Mesenchymal stem cell (in vitro differentiated cells and primary cell): ENCODE results near the gene PPP1R15A.

ENCODE experiments used
- DNase-seq: peaks from one replicate; pipeline ENCODE4 v3.0.0-alpha.2; 2013
- H2AFZ ChIP-seq: one replicate; pipeline ENCODE4 v1.6.1; 2013; ENCODE audit warnings: low read depth, mild to moderate bottlenecking, control low read depth, inconsistent platforms, low read length, moderate library complexity
- H2AK5ac ChIP-seq: 2 replicates; pipeline ENCODE4 v1.6.1; 2013; ENCODE audit warnings: low read length, moderate library complexity, mild to moderate bottlenecking, inconsistent platforms; ENCODE audit not compliant: severe bottlenecking
- H2BK120ac ChIP-seq: one replicate; pipeline ENCODE4 v1.6.1; 2013; ENCODE audit warnings: low read depth, mild to moderate bottlenecking, inconsistent platforms, low read length, moderate library complexity
- H2BK12ac ChIP-seq, 2 experiments: one replicate each; pipeline ENCODE4 v1.6.1; 2013; ENCODE audit warnings: inconsistent platforms in 2 of 2, low read length in 2 of 2, mild to moderate bottlenecking in 2 of 2, moderate library complexity in 2 of 2, control low read depth in 1 of 2
- H2BK15ac ChIP-seq: one replicate; pipeline ENCODE4 v1.6.1; 2013; ENCODE audit warnings: mild to moderate bottlenecking, low read depth, inconsistent platforms; ENCODE audit not compliant: poor library complexity, severe bottlenecking
- H2BK5ac ChIP-seq: 2 replicates; pipeline ENCODE4 v1.6.1; 2013; ENCODE audit warnings: low read depth, mild to moderate bottlenecking, low read length, control low read depth, inconsistent platforms; ENCODE audit not compliant: poor library complexity, severe bottlenecking
- H3K14ac ChIP-seq, 2 experiments: one replicate each; pipeline ENCODE4 v1.6.1; 2013; ENCODE audit warnings: inconsistent platforms in 2 of 2, low read length in 2 of 2, control low read depth in 1 of 2, mild to moderate bottlenecking in 1 of 2, moderate library complexity in 1 of 2
- H3K18ac ChIP-seq, 2 experiments: one replicate each; pipeline ENCODE4 v1.6.1; 2013; ENCODE audit warnings: inconsistent platforms in 2 of 2, low read length in 2 of 2, control low read depth in 1 of 2, low read depth in 1 of 2, mild to moderate bottlenecking in 1 of 2
- H3K23ac ChIP-seq, 2 experiments: one replicate each; pipeline ENCODE4 v1.6.1; 2013; ENCODE audit warnings: inconsistent platforms in 2 of 2, low read length in 2 of 2, mild to moderate bottlenecking in 2 of 2, moderate library complexity in 2 of 2, control low read depth in 1 of 2
- H3K27ac ChIP-seq: 2 replicates; pipeline ENCODE4 v1.5.1; 2013; ENCODE audit warnings: mild to moderate bottlenecking, moderate library complexity, low read length, control low read depth, inconsistent platforms; ENCODE audit not compliant: poor library complexity, severe bottlenecking
- H3K27me3 ChIP-seq, 2 experiments: 2 replicates each; pipeline versions ENCODE4 v1.6.1 to v1.7.0; 2013; ENCODE audit warnings: low read length in 2 of 2, mild to moderate bottlenecking in 2 of 2, moderate library complexity in 2 of 2, control low read depth in 1 of 2, inconsistent platforms in 1 of 2; ENCODE audit not compliant: control insufficient read depth in 1 of 2, insufficient read depth in 1 of 2
- H3K36me3 ChIP-seq, 2 experiments: 2 replicates each; pipeline versions ENCODE4 v1.6.1 to v1.7.0; 2013; ENCODE audit warnings: low read length in 2 of 2, control low read depth in 1 of 2, inconsistent platforms in 1 of 2, low read depth in 1 of 2, mild to moderate bottlenecking in 1 of 2; ENCODE audit not compliant: insufficient read depth in 2 of 2, control insufficient read depth in 1 of 2
- H3K4ac ChIP-seq, 2 experiments: one replicate each; pipeline ENCODE4 v1.6.1; 2013; ENCODE audit warnings: inconsistent platforms in 2 of 2, low read length in 2 of 2, mild to moderate bottlenecking in 2 of 2, moderate library complexity in 2 of 2, control low read depth in 1 of 2, low read depth in 1 of 2
- H3K4me1 ChIP-seq: 2 replicates; pipeline ENCODE4 v1.6.1; 2013; ENCODE audit warnings: low read depth, low read length, control low read depth; ENCODE audit not compliant: control insufficient read depth, insufficient read depth
- H3K4me2 ChIP-seq: 2 replicates; pipeline ENCODE4 v1.6.1; 2013; ENCODE audit warnings: low read length, mild to moderate bottlenecking, inconsistent platforms; ENCODE audit not compliant: poor library complexity, severe bottlenecking
- H3K4me3 ChIP-seq, 2 experiments: 2 replicates each; pipeline versions ENCODE4 v1.5.1 to v1.7.0; 2013; ENCODE audit warnings: low read length in 2 of 2, mild to moderate bottlenecking in 2 of 2, control low read depth in 1 of 2, low read depth in 1 of 2; ENCODE audit not compliant: insufficient read depth in 1 of 2
- H3K79me1 ChIP-seq: replicated peaks from 2 replicates; pipeline ENCODE4 v1.6.1; 2013; ENCODE audit warnings: mild to moderate bottlenecking, control low read depth, low read length, inconsistent platforms; ENCODE audit not compliant: poor library complexity, severe bottlenecking
- H3K9ac ChIP-seq: 2 replicates; pipeline ENCODE4 v1.7.0; 2013; ENCODE audit warnings: mild to moderate bottlenecking, low read length, moderate library complexity
- H3K9me3 ChIP-seq: 2 replicates; pipeline ENCODE4 v1.7.0; 2013; ENCODE audit warnings: mild to moderate bottlenecking, low read length; ENCODE audit not compliant: control insufficient read depth
- H4K8ac ChIP-seq: one replicate; pipeline ENCODE4 v1.6.1; 2013; ENCODE audit warnings: inconsistent platforms, mild to moderate bottlenecking, low read length, moderate library complexity
- H4K91ac ChIP-seq: one replicate; pipeline ENCODE4 v1.6.1; 2013; ENCODE audit warnings: mild to moderate bottlenecking, low read length, inconsistent platforms
- WGBS: methylation state at CpG from one replicate; pipeline ENCODE4 v1.1.7; 2013; ENCODE audit warnings: mixed read lengths; 5-methylcytosine and 5-hydroxymethylcytosine counted together

The PPP1R15A gene

GRCh38 chr19:48913114-48913889 lies 41.1 kb downstream of the PPP1R15A start:
- Histone ChIP-seq H3K27me3 (no peaks in the 10 kb centered on the region), H3K27ac (no peak overlapping the region), H2BK5ac (no peak overlapping the region), H2AK5ac (no peak overlapping the region), H3K14ac (no peak overlapping the region), H3K23ac (peak overlapping the region in 1 of 2 experiments; percentile 26), H3K18ac (no peak overlapping the region), H3K4ac (no peak overlapping the region), H2BK120ac (no peak overlapping the region), H2BK15ac (no peak overlapping the region), H3K79me1 (peaks cover 12% of the 10 kb centered on the region), H4K91ac (no peak overlapping the region), H3K4me1 (no peaks in the 10 kb centered on the region), H3K9me3 (no peaks in the 10 kb centered on the region), H3K9ac (no peak overlapping the region), H3K4me2 (no peak overlapping the region), H2BK12ac (no peak overlapping the region), H4K8ac (no peak overlapping the region), H3K4me3 (no peak overlapping the region), H2AFZ (no peak overlapping the region), H3K36me3 (peaks cover 81 to 84% of the 10 kb centered on the region in 2 experiments)
- no peak for DNase-seq
- 94% methylated on average over 9 of the region's 9 CpGs for WGBS

GRCh38 chr19:48914181-48914580 lies 42.0 kb downstream of the PPP1R15A start:
- H3K79me1 ChIP-seq: peaks cover 7% of the 10 kb centered on the region
- no peak for DNase-seq
- H3K4me1 ChIP-seq: no peaks in the 10 kb centered on the region
- peaks cover 81 to 86% of the 10 kb centered on the region in 2 experiments for H3K36me3 ChIP-seq
- H3K27ac ChIP-seq: no peak overlapping the region
- no peak overlapping the region for H3K4me2 ChIP-seq
- H4K8ac ChIP-seq: no peak overlapping the region
- H3K23ac ChIP-seq: no peak overlapping the region
- H3K4ac ChIP-seq: no peak overlapping the region
- no peak overlapping the region for H2BK5ac ChIP-seq
- no peak overlapping the region for H2AK5ac ChIP-seq
- H3K14ac ChIP-seq: no peak overlapping the region
- no peak overlapping the region for H2BK12ac ChIP-seq
- 97% methylated on average over 8 of the region's 8 CpGs for WGBS
- H4K91ac ChIP-seq: no peak overlapping the region
- no peak overlapping the region for H2AFZ ChIP-seq
- H2BK15ac ChIP-seq: no peak overlapping the region
- no peak overlapping the region for H2BK120ac ChIP-seq
- no peak overlapping the region for H3K9ac ChIP-seq
- no peaks in the 10 kb centered on the region for H3K9me3 ChIP-seq
- H3K27me3 ChIP-seq: no peaks in the 10 kb centered on the region
- no peak overlapping the region for H3K4me3 ChIP-seq
- H3K18ac ChIP-seq: no peak overlapping the region

GRCh38 chr19:48915757-48916156 lies 43.5 kb downstream of the PPP1R15A start:
- Histone ChIP-seq H3K14ac (no peak overlapping the region), H2BK12ac (no peak overlapping the region), H3K23ac (no peak overlapping the region), H3K4me2 (no peak overlapping the region), H4K91ac (no peak overlapping the region), H2AFZ (no peak overlapping the region), H3K79me1 (peaks cover 7% of the 10 kb centered on the region), H2BK5ac (no peak overlapping the region), H2AK5ac (no peak overlapping the region), H3K4ac (no peak overlapping the region), H2BK15ac (no peak overlapping the region), H3K9me3 (no peaks in the 10 kb centered on the region), H4K8ac (no peak overlapping the region), H2BK120ac (no peak overlapping the region), H3K9ac (no peak overlapping the region), H3K36me3 (peaks cover 76 to 85% of the 10 kb centered on the region in 2 experiments), H3K4me1 (no peaks in the 10 kb centered on the region), H3K27me3 (no peaks in the 10 kb centered on the region), H3K18ac (no peak overlapping the region), H3K27ac (no peak overlapping the region), H3K4me3 (no peak overlapping the region)
- no peak for DNase-seq
- WGBS: 96% methylated on average over 3 of the region's 8 CpGs

DNA sequence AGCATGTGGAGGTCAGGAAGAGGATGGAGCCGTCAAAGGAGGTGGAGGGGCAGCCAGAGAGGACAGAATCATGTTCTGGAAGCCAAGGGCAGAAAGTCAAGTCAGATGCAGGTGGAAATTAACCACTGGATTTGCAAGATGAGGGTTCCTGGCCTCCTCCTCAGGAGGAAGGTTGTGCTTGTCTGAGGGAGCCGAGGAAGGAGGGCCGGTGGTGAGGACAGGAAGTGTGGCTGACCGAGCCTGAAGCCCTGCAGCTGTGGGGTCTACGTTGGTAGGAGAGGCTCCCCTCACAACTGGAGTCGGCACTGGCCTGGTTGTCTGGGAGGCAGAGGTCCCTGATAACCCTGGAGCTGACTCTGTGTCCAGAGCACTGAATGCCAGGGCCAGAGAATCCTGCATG lies 45.9 kb downstream of the PPP1R15A start:
- Histone ChIP-seq H3K4me2 (no peak overlapping the region), H3K79me1 (peaks cover 4% of the 10 kb centered on the region), H2AK5ac (no peak overlapping the region), H2AFZ (no peak overlapping the region), H3K18ac (no peak overlapping the region), H3K9ac (no peak overlapping the region), H2BK12ac (no peak overlapping the region), H3K9me3 (no peaks in the 10 kb centered on the region), H4K8ac (no peak overlapping the region), H3K4me1 (no peaks in the 10 kb centered on the region), H4K91ac (peak overlapping the region; percentile 44), H2BK15ac (no peak overlapping the region), H3K23ac (no peak overlapping the region), H3K14ac (no peak overlapping the region), H2BK5ac (no peak overlapping the region), H3K4ac (no peak overlapping the region), H2BK120ac (no peak overlapping the region), H3K36me3 (peaks cover 78 to 80% of the 10 kb centered on the region in 2 experiments), H3K4me3 (no peak overlapping the region), H3K27me3 (no peaks in the 10 kb centered on the region), H3K27ac (no peak overlapping the region)
- no peak for DNase-seq
- WGBS: 83% methylated on average over 6 of the region's 6 CpGs
